HG03135 (cell line): ENCODE results near the gene LCN2.
A peak's percentile ranks its signal among the peaks of the same experiment; 100 is the strongest.

Experiments used
- ATAC-seq: cut with Tn5 transposase; IDR thresholded peaks from one replicate; pipeline ENCODE4 v1.9.1; 2021; ENCODE audit warnings: mild to moderate bottlenecking, moderate library complexity; ENCODE audit not compliant: unreplicated experiment

Gene LCN2

GRCh38 chr9:128191406-128192046 is 42.3 kb downstream of the LCN2 start, which contains the start of gene CIZ1:
TSS of gene CIZ1 (minus strand) at chr9:128191572. CDS start at chr9:128190857, 715 bp downstream.
- peak; percentile 72 for ATAC-seq

DNA sequence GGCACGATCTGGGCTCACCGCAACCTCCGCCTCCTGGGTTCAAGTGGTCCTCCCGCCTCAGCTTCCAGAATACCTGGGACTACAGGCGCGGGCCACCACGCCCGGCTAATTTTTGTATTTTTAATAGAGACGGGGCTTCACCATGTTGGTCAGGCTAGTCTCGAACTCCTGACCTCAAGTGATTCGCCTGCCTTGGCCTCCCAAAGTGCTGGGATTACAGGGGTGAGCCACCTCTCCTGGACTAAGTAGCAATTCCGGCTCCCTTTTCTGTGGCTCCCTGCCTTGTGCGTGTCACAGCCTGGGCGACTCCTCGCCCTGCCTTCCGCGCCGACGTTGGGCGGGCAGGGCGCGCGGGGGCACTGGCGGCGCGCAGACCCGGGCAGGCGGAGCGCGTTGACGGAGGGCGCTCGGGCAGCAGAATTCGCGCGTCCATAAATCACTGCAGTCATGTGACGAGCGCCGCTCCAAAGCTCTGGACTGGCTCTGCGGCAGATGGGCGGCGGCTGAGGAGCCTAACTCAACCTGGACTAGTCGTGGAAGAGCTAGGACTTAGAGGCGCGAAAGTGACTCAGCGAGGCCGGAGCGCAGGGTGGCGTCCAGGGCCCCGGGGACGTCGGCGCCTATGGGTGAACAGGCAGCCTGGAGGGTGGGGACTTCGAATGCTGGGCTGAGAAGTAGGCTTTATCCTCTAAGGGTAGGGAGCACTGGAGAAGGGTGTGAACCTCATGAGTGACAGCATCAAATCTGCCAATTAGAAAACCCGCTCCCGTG is 43.5 kb downstream of the LCN2 start:
- ATAC-seq = peak; percentile 55

- ATAC-seq = no peak
Measured at GRCh38 chr9:128193469-128194096, 44.3 kb downstream of the LCN2 start.

GRCh38 chr9:128201441-128202369 is 52.5 kb downstream of the LCN2 start:
- ATAC-seq = no peak

GRCh38 chr9:128202648-128203023 is 53.4 kb downstream of the LCN2 start:
- no peak for ATAC-seq
